GM19467 (cell line): ENCODE data around the gene MYRIP.

Experiments used
- ATAC-seq: cut with Tn5 transposase; IDR thresholded peaks from one replicate; pipeline ENCODE4 v1.9.1; 2021; ENCODE audit warnings: mild to moderate bottlenecking, moderate library complexity; ENCODE audit not compliant: unreplicated experiment

MYRIP gene

DNA sequence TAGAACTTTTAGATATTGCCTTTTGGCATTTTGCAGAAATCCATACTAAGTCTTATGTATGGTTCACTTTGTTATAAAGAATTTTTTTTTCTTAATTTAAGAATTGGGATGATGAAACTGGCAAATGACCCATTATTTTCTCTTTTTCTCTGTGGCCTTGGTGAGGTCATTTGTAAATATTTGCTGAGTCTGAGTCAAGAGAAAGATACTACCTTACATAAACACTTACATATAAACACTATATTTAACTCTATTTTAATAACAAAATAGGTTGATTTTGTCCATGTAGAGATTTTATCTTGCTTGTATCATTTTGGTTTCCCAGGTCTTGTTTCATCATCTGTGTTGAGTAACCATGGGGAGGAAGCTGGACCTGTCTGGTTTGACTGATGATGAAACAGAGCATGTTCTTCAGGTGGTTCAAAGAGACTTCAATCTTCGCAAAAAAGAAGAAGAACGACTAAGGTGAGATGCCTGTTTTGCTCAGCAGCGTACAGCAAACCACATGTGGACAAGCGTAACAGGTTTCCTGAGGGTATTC is 91.1 kb downstream of the MYRIP start:
- no peak for ATAC-seq

DNA sequence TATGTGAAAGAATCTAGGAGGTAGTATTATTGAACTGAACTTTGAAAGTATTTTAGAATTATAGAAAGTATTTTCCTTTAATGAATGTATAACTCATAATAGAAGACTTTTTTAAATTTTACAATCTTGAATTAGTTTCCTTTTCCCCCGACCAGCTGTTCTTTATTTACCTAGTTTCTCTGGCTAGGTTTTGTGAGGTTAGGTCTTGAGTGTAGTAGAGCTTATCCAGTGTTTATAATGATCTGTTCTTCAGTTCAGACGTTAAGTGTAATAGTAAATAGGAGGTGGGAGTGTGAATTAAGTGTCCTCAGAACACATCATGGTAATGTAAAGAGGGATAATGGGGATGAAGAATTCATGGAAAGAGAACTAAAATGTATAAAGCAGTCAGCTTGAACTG is 93.8 kb downstream of the MYRIP start:
- no peak for ATAC-seq

DNA sequence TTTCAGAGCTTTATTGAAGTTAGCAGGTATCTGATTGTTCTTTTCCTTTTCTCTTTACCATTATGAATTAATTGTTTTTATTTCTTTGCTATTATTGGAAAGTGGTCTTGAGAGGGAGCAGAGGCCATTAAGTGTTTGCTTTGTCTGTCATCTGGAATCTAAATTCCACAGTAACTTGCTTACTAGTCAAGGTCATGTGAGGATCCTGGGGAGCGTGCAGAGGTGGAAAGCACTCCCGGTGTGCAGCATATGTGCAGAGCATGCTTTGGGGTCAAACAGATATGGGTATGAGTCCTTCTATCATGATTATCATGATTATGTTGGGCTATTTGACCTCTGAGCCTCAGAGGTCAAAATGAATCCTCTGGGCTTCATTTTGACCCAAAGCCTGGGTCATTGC is 96.4 kb downstream of the MYRIP start:
- no peak for ATAC-seq

DNA sequence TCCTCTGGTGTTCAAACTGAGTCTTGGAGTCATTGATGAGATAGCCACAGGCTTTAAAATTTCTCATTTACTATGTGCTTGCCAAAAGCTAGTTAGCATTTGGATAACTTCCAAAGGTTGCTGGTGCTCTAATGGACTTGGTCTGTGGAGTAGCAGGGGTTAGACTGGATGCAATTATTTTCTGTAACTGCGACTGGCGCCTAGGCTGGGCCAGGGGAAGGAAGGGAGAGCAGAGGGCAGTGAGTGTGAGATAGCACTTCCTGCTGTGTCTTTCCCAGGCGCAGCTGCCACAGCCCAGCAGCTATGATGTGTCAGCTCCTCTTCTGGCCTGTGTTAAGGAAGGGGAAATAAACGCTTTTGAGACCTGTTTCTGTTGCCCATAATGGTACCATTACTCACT is 98.6 kb downstream of the MYRIP start:
- ATAC-seq: no peak

DNA sequence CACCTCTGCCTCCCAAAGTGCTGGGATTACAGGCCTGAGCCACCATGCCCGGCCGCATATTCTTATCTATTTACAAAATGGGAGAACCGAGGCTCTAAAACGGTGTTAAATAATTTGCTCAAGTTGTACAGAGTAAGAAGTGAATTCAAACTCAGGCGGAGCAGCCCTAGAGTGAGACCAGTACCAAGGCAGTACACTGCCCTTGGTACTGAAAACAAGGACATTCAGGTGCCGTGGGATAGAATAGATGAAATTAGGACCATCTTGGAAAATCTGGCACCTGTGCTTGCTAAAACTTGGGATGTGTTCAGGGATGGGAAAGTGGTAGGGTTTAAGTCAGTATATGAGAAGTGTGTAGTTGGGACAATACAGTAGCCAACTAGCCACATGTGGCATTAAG is 100.7 kb downstream of the MYRIP start:
- ATAC-seq: no peak

DNA sequence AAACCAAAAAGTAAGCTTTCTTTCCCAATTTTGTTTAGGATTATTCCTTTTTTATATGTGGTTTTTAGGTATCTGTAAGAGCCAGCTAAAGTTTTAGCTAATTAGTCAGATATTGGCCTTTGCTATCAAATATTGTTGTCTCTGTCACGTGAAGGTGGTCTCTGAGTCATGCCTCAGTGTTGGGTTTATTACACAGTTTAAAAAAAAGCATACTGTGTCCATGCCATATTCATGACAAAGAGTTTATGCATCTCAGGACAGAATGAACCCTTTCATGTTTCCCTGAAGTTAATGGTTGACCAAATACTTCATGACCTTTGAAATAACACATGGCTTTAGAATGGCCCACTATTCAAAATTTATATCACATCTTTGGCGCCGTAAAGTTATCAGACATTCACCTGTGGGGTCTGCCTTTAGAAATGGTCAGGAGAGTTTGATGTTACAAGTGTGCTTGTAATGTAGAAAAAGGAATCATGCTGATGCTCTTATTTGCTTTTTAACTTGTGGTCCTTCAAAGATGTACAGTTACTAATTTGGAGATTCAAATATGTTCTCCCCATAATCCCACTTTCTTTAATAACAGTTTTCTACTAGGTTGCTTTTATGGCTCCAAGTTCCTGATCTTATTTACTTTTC is 101.5 kb downstream of the MYRIP start:
- no peak for ATAC-seq

DNA sequence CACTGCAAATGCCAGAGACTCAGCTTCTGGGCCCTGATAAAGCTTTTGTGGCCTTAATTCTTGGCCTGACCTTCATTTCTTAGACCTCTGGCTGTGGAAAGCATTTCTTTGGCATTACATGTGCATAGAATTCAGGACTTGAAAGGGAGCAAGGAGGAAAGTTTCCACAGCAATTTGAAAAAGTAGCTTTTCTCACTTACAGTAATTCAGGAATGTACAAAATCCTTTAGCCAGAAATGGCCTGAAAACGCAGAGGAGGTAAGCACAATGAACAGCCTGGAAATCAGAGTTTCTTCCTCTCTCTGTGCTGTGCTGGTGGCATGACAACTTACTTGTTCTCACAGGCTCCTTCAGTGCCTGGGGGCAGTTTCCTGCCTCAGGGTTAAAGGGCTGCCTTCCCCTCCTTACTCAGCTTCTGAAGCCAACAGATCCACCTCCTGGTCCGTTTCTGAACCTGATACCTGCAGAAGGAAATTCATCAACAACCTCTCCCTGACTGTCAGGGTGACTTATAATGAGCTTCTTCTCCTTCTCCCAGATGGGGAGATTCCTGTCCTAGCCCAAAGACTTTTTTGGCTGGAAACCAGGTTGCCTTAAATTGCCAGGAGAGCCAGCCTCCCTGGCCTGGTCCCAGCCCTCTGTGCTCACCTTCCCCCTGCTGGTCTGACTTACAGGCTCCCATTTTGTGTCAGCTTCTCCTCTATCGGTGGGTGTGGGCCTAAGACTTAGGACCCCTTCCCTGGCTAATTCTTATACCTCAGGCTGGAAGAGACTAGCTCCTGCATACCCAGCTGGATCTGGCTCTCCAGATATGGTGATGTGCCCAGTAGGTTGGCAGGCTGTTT is 102.3 kb downstream of the MYRIP start:
- no peak for ATAC-seq

DNA sequence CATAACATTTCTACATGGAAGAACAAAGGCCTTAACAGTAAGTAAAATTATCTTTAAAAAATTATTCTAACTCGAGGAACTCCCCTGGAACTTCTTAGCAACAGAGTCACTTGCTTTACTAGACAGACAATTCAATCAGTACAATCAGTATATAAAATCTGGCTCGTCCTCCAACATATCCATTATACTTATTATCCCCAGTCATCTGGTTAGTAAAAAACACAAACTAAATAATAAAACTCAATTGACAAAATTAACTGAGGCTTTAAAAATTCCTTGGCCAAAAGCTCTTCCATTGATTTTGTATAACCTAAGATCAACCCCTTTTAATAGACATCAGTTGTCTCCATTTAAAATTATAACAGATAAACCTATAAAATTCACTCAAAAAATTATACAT is 105.6 kb downstream of the MYRIP start:
- no peak for ATAC-seq

DNA sequence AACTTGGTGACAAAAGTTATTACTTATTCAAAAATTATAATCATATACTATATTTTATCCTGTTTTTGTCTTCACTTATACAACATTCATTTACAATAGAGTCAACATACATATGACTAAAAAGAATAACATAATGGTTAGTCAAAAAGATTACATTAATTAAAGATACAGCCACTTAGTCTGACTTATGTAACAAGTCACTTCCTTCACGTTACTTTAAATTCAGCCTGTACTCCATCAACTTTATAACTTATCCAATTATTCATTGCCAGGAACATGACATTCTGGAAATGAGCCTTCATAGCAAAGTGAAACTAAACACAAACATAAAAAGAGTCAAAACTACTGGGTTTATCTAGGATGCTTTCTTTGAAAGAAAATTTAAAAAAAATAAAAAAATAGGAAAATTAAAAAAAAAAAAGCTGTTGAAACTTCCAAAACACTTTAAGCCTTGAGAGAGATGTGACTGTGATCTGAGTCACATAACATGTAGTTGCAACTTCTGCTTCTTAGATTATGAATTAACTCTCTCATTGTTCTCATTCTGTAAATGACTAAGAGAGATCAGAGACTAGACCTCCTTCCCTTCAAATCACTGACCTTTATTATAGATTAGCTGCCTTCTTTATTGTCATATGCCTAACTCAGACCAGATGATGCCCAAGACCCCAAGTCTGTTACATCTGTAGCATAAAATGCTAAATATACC is 107.8 kb downstream of the MYRIP start:
- ATAC-seq: no peak

DNA sequence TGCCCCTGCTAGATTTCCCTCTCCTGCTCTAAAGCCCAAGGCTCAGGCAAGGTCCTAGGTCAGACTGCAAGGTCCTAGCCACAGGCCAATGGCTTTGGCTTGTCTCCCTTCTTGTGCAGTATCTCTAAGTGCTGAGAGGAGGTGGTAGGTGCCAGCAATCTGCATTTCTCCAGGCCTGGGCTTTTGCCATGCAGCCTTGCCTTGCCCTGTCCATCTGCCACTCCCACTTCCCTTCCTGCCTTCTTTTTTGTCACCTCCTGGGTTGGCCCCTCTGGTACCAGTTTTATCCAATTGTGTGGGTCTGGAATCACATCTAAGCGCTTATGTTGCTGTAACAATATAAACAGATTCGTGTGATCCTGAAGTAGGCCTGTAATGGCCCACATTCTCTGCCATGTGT is 109.9 kb downstream of the MYRIP start:
- no peak for ATAC-seq

DNA sequence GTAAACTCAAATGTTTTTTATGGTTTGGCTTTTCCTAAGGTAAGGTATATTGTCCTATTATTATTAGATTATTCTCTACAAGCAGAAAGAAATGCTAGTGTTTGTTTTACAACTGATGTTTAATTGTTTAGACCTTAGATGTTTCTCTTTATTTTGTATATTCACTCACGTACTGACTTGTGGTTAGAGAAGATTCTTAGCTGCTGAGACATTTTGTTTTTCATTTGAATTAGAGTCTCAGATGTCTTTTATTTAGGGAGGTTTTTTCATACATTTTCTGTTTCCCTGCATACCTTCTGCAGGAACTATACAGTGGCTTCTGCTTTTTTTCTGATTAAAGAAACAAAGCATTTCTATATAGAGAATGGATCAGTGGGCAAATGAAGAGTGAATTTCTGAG is 110.9 kb downstream of the MYRIP start:
- no peak for ATAC-seq

DNA sequence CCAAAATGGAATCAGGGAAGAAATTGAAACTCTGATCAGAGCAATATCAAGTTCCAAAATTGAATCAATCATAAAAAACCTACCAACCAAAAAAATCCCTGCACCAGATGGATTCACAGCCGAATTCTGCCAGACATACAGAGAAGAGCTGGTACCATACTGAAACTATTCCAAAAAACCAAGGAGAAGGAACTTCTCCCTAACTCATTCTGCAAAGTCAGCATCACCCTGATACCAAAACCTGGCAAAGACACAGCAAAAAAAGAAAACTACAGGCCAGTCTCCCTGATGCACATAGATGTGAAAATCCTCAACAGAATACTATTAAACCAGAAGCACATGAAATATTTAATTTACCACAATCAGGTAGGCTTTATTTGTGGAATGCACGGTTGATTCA is 118.1 kb downstream of the MYRIP start:
- ATAC-seq: no peak

DNA sequence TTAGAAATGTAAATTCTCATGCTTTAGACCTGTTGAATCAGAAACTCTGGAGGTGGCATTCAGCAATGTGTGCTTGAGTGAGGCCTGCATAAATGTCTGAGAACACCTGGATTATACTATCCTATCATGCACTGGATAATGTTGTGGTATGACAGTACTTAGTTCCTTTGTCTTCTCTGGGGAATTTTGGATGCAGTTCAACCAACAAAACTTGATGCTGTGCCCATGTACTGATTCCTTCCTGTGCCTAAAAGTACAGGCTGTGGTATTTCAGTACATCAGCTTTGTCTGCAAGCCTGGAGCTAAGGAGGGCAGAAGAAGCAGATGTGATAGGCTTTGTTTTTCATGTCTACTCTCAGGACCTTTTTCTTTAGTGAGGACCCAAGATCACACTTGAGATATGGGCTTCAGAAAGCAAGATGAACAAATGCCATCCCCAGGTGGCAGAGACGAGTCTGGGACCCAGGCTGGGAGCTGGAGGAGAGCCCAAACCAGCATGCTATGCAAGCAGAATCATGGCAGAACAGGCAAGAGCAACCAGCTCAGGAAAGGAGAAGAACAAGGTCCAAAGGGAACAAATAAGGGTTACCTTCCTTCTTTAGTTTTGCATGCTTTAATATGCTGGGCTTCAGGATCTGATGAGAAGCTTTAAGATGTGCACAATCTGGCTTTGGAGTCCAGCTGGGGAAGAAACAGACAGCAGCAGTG is 124.7 kb downstream of the MYRIP start:
- no peak for ATAC-seq

DNA sequence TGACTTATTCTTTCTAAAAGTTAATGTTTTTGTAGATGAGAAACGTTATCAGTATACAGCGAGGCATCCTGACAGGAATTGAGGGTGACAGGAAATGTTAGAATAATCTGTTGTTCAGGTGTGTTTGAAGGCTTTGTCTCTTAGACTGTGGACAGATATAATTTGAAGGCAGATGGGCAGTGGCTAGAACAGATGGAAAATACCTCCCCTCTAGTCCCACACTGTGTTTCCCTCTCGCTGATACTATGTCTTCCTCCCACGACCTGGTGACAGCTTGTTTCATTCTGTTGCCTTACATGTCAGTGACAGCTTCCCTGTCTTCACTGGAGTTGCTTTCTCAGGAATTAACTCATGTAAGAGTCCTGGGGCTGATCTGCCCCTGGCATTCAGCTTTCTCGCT is 125.3 kb downstream of the MYRIP start:
- ATAC-seq: no peak

DNA sequence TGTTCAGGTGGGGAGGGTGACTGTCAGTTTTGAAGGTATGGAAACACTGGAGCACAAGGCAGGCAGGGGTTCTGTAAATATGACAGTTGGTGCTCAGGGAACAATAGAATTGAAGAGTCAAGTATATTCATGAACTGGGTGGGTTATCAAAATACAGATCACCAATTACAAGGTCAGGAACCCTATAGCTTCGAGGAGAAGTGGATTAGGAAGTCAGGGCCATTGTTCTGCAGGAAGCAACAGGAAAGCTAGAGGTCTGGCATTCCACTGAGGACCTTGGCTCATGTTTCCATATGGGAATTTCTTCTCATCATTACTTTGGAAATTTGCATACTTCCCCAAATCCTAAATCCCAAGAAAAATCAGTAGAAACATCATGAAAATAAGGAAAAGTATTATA is 125.9 kb downstream of the MYRIP start:
- no peak for ATAC-seq

DNA sequence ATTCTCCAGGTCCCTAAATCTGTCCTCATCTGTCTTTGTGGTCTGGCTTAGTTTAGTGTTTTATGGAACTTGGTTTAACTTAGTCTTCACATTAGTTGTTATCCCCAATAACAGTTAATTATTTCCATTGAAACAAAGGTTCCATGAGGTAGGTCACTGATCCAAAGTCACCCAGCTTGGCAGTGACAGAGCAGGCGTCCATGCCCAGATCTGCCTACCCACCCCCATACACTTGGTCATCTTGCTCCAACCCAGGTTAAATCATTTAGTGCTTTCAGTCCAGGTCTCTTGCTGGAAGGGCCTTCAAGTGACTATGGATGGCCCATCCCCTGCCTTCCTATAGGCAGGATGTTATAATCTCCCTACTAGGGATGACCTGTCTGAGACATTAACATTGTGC is 127.4 kb downstream of the MYRIP start:
- ATAC-seq: no peak

DNA sequence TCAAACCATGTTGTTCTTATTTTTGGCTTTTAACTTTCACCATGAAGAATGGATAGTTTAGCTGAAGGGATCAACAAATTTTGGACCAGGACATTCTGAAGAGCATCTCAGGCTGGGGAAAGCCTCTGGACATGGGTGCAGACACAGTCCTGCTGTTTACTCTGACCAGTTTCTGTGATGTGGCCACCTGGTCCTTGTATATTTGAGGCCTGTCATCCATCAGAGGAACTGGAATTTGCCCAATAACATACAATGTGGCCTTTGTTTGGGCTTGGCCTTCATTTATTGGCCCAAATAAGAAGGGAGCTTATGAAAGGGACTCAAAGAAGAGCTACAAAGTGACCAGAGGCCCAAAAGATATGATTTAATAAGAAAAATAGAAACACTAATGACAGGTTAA is 127.9 kb downstream of the MYRIP start:
- no peak for ATAC-seq

DNA sequence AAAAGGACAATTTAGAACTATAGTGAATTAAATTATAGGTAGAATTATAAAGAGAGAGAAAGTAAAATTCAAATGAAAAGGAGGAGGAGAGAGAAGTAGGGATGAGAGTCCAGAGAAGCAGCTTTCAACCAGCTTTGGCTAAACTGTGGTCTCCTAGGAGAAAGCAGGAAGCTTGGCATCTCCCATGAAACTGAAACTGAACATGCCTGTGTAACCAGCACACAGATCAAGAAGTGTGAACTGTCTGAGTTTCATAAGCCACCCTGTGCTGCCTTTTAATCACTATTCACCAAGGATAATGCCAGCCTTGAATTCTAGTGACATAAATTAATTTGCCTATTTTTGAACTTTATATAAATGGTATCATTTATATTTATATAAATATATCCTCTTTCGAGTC is 128.5 kb downstream of the MYRIP start:
- no peak for ATAC-seq

DNA sequence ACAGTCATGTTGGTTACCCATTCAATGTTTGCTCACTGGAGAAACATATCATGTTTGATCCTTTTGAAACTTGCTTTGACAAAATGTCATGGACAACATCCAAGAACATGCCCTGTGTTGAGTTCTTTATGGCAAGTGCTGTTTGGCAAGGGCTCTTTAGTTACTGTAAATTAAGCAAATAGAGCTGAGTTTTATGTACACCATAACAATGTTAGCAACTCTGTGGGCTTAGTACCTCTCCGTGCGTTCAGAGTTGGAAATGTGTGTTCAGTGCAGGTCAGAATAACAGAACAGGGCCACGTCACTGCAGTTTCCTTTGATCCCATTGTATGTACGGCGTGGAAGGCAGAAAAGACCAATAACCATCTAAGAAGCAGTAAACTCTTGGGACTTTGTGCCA is 132.5 kb downstream of the MYRIP start:
- no peak for ATAC-seq

DNA sequence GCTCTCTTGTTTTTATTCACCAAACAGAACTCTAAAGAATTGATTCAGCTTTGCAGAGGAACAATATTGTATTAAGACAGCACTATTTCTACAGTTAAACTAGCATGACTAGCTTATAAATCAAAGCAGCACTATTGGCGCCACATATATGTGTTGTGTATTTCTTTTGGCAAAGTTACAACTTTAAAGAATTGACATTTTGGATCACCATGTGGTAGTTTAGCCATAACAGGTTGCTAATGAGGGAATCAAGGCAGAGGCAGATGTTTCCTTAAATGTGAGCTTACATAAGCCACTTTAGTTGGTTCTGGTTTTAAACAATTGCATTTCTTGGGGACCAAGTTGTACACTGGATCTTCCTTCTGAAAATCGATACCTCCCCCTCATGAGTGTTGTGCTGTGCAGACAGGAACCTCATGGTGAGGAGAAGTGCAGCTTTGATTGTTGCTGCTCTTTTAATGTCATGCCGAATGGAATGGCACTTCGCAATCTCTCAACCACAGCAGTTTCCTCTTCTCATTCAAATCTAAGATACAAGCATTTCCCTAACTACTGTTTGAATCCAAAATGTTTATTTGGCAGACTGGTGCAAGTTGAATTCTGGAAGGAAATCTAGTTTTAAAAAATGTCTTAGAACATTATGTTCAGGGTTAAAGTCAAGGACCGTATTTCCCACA is 151.2 kb downstream of the MYRIP start:
- ATAC-seq: no peak

DNA sequence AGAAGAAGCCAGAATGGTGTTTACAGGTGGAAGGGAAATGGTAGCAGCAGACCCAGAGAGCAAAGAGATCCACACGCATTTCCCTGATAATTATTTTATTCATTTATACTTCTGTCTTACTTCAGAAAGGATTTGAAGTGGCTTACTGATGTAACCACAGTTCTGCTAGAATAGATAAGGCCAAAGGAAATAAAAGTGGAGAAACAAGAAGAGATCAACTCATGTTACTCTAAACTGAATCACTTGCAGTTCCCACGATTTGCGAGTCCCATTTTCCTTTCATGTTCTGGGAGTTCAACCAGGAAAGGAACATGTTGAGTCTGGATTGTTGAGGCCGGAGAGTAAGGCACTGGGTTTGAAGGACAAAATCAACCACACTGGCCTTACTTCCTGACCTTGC is 151.8 kb downstream of the MYRIP start:
- no peak for ATAC-seq
